GM21515 (cell line): ENCODE results near the gene SLC13A2.

ENCODE experiments used
- ATAC-seq: cut with Tn5 transposase; IDR thresholded peaks from one replicate; pipeline ENCODE4 v1.9.1; 2021; ENCODE audit not compliant: unreplicated experiment

The SLC13A2 gene

DNA sequence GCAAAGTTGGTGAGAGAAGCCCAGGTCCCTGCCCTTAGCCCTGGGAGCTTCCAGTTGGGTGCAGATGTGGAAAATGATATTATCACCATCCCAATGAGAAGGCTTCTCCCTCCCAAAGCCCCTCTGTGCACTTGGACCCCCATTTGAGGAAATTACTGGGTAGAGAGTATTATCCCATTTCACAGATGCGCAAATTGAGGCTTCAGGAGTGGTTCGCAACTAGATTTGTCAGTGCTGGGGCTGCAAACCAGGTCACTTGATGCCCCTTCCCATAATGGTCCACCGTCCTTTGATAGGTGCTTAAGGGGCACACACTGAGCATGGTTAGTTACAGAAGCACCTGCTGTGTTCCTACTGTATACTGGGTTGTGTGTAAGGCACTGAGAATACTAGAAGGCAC, 18.4 kb downstream of the SLC13A2 start:
- ATAC-seq, result no peak

DNA sequence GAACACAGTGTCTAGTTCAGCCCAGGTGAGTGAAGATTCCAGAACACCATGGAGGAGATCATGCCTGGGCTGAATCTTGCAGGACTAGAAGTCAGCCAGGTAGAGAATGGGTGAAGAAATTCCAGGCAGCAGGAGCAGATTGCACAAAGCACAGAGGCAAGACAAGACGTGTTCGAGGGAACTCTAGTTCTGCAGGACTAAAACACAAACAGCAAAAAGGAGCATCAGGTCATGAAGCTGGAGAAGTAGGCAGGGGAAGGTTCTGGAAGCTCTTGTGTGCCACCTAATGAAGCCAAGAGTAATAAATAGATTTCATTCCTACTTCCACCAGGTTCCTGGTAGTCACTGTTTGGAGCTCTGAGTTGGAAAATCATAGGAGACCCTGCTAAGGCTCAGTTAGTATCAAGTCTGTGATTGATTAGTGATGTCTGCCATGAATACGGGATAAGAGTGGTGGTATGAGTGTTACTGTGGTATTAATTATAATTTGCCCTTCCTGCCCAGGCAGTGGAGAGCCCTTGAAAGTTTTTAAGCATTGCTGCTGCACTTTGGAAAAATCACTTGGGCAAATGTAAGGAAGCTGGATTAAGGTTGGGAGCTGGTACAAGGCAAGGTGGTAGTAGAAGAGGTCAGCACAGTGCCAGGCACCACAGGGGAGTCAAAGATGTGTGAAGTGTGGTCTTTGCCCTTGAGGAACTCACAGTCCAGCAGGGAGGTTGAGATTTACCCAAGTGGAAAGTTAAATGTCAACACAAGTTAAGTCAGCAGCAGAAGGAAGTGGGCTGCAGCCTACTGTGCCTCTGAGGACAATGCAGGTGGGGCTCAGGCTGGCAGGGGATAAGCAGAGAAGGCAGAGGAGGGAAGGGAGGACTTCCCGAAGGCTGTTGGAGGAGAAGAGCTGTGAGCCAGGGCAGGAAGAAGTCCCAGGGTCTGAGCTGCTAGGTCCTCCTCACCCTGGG, 19.2 kb downstream of the SLC13A2 start:
- no peak for ATAC-seq

DNA sequence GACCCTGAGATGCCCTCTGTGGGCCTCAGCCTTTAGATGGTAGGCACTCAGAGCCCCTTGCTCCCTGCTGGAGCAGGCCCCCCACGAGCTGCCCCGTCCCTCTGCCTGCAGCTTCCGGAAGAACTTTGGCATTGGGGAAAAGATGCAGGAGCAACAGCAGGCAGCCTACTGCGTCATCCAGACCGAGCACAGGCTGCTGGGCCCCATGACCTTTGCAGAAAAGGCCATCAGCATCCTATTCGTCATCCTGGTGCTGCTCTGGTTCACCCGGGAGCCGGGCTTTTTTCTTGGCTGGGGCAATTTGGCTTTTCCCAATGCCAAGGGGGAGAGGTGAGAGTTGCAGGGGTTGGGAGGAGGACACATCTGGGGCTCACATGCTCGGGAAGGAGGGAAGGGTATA, 20.0 kb downstream of the SLC13A2 start:
- ATAC-seq, result no peak

DNA sequence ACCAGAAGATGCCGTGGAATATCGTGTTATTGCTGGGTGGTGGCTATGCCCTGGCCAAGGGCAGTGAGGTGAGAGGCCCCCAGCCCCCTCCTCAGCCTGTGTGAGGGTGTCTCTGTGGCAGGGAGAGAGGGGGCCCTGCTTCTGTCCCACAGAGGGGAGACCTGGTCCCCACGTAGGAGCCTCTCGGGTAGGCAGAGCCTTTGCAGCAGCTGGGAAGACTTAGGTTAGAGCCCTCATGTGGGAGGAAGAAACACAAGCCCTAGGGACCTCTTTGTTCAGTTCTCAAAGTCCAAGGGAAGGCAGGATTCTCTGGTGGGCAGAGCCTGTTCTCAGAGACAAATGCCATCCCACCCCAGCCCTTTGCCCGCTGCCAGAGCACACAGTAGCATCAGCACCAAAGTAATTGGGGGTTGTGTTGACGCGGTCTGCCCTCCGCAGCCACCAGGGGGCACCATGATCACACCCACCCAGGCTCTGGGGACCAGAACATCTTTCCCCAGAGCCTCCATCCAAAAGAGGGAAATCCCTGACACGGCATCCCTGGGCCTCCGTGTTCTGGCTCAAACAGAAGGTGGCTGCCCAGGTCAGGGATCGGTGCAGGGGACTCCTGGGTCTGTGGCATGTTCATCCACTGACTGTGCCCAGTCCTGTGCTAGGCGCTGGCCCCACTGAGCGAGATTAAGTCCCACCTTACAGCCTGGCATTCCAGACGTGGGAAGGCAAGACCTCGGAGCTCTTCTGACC, 21.2 kb downstream of the SLC13A2 start:
- no peak for ATAC-seq

DNA sequence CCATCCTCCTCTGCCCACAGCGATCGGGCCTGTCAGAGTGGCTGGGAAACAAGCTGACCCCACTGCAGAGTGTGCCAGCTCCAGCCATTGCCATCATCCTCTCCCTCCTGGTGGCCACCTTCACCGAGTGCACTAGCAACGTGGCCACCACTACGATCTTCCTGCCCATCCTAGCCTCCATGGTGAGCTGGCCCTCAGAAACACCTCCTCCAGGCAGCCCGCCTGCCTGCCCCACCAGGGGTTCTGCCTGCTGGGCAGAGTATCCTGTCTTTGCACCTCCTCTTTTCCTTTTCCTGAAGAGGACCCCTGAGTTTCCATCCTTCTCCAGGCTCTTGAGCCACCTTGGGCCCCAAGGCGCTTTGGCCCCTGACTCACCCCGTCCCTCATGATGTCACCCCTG, 22.2 kb downstream of the SLC13A2 start:
- no peak for ATAC-seq

DNA sequence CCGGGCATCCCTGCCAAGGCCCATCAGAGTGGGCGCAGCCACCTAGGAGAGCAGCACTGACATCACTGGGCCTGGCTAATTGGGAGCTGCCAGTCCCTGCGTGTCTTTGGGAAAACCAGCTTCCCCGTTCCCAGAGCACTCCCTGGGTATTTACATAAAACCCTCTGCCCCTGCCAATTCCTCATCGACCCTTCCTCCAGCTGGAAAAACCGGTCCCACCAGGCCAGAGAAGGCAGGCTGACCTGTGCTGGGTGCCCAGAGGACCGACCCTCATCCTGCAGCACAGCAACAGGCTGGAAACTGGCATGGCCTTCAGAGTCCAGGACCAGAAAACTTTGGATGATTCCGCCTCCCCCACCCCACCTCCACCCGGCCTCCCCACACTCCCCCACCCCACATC, 24.5 kb downstream of the SLC13A2 start:
- ATAC-seq, result no peak

DNA sequence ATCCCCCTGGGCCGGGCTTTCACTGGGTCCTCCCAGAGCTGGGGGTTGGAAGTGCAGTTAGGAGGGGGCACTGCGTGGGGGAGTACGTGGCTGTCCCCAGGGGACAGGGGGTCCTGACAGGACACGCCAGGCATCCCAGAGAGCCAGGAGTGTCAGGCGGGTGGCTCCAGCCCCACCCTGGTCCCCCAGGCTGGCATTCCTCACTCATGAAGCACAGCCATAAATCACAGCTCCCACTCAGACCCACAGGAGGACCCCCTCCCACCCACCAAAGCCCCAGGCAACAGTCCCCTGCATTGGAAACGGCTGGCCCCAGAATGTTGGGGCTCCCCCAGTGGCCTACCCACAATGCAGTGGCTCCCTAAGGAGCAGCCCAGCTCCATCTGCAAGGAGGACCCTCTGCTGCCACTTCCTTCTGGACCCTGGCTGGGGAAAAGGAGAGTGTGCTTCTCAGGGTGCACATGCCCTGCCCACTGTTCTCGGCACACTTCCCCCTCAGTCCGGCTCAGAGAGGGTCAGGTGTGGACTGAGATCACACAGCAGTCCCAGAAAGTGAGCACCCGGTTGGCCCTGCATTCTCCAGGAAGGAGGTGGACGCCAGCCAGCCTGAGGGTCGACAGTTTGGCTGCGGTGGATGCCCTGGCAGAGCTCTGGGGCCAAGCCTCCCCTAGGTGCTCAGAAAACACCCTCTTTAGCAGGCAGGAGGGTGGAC, 25.4 kb downstream of the SLC13A2 start:
- no peak for ATAC-seq

DNA sequence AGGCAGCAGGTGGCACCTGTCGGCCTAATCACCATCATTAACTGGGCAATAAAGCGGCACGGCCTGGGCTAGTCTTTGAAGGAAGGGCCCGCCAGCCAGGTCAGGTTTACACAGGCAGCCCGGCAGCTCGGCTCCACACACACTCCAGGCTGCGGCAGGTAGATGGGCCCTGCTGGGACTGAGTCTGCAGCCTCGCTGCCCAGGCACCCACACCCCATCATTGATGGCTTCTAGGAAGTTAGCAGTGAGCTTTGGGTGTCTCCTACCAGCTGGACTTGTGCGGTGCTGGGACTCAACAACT, 25.9 kb downstream of the SLC13A2 start:
- no peak for ATAC-seq

DNA sequence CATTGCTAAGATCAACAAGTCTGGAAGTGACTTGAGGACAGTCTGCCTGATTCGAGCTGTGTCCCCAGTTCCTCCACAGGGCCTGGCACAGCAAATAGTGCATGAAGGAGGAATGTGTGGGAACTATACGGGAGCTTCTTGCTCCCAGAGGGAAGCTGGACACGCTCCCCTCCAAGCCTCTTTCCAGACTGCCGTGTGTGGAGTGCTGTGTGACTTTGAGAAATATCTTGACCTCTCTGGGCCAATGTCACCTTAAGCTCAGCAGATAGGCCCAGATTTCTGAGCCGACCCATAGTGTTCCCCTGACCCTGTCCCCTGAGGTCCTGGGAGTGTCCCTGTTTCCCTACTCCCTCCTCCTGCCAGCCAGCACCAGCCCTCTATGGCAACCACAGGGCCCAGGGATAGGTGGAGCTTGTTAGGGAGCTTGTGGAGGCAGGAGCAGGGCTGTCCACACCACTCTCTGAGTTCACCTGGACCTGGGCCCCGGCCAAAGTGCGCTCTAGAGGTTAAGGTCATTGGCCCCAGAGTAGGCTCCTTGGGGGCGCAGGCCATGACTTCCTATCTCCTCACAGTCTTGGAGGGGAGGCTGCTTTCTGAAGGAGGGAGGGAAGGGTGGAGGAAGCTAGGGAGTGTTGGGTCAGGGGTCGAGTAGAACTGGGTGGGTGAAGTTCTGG, 26.4 kb downstream of the SLC13A2 start:
- ATAC-seq, result no peak

DNA sequence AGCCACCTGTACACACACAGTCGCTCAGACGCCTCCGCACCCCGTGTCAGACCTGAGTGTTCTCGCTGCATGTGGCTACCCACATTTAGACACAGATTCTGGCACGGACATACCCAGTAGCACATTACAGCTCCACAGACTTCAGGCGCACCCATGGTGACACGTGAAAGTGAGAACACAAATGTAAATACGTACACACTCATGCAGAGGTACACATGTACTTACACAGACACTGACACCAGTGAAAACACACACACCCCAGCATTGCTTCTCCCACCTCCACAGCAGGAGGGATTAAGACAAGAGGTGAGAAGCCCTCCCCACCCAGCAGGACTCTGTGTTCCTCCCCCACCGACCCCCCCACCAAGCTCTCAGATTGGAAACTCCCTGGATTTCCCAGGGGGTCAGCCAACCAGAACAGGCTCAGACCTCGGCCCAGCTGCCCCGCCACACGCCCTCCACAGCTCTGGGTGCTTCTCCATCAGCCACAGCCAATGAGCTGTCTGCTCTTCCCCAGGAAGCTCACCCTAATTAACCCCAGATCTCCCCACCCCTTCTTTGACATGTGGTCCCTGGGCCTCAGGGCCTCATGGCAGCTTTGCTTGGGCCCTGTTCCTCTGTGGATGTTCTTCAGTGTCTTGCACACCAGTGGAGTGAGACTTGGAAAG, 27.4 kb downstream of the SLC13A2 start:
- no peak for ATAC-seq

DNA sequence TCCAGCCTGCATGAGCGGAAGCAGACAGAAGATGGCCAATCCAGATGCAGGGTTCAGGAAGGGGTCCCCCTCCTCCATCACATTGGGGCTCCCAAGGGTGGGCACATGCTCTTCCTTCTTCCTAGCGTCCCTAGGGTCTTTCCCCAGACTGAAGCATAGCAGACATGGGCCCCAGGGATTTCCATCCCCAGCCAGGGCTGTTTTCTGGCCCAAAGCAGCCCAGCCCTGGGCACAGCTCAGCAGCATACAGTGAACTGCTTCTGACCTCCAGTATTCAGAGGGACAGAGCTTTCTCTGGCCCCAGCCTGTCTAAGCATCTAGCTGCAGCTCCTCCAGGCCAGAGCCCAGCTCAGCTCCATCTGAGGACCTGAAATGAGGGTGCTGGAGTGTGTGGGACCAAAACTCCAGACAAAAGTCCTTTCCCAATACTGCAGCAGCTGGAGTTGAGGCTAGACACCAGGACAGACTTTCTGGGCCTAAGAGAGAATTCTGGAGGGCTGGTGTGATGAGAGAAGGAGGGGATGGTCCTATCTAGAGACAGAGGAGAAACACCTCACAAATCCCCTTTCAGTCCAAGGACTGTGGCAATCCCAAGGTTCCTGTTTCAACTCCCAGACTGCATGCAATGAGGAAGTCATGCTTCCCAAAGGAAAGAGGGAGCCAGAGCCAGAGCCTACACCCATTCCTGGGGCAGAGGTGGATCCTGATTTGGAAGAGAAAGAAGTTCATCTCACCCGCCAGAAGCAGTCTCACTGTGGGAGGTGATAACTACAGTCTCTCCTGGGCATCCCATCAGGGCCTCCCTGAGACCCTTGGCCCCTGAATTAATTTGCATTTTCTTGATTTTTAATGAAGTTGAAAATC, 28.2 kb downstream of the SLC13A2 start:
- ATAC-seq, result no peak

DNA sequence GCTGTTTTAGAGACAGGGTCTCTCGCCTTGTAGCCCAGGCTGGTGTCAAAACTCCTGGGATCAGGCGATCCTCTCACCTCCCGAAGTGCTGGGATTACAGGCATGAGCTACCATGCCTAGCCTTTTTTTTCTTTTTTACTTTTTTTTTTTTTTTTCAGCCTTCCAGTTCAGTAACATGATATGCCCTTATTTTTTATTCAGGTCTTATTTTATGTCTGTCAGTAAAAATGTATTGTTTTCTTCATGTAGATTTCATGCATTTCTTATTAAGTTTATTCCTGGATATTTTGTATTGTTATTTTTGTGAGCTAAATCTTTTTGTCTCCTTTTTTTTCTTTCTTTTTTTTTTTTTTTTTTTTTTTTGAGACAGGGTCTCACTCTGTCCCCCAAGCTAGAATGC, 30.0 kb downstream of the SLC13A2 start:
- no peak for ATAC-seq

DNA sequence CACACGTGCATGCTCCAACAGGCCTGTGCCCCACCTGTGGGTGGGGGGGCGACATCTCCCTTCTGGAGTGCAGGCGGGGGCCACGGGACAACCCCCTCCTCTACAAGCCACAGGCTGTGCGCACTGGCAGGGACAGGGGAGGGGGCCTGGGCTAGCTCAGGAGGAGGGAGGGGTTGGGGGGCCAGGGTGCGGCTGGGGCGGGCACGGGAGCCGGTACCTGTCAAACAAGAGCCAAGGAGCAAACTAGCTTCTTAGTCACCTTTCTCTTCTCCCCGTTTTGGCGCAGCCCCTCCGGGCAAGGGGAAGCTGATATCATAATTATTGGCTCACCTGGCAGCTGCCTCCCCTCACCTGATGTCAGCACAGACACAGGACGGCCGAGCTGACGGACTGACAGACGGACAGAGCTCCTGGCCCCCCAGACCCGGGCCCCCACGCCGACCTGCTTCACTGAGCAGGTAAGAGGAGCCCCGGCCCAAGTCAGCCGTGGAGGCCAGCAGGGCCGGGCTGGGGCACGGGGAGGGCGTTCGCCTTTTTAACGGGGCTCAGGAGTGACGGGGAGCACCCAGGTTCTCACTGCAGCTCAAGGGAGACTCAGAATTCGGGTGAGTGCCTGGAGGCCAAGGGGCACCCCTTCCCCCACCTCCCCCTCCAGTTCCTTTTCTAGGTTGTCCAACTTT, 32.7 kb downstream of the SLC13A2 start, which contains the start of gene FOXN1:
TSS of gene FOXN1 (plus strand) at position 363 of the 680 bp plus-strand sequence. CDS start 17,622 bp downstream, outside the sequence.
- no peak for ATAC-seq

DNA sequence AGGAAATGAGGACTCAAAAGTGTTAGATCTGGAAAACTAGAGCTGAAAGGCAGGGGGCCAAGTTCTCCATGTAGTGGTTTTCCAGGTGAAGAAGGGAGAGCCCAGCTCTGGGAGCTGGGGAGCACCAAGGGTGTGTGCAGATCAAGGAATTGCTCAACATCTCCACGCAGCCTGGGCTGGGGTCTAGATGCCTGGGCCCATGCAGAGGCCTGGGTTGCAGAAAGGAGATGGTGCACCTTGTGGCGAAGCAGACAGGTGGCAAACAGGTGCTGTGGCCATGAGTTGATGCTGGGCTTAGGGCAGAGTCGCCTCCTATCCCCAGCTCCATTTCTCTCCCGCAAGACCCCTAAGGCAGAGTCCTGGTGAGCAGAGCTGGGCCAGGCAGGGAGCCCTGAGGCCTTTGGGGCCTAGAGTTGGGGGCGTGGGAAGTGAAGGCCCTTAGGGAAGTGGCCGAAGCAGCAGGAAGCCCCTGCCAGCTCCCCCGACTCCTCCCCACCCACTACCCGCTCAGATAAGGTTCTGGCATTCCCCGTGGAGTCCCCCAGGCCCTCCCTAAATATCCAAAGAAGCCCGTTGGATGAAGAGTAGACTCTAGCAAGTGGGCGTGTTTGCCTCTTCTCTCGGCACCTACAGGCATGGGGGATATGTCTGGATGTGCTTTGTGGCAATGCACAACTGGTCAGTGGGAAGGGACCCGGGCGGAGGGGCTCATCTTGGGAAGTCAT, 33.5 kb downstream of the SLC13A2 start:
- ATAC-seq, result no peak

DNA sequence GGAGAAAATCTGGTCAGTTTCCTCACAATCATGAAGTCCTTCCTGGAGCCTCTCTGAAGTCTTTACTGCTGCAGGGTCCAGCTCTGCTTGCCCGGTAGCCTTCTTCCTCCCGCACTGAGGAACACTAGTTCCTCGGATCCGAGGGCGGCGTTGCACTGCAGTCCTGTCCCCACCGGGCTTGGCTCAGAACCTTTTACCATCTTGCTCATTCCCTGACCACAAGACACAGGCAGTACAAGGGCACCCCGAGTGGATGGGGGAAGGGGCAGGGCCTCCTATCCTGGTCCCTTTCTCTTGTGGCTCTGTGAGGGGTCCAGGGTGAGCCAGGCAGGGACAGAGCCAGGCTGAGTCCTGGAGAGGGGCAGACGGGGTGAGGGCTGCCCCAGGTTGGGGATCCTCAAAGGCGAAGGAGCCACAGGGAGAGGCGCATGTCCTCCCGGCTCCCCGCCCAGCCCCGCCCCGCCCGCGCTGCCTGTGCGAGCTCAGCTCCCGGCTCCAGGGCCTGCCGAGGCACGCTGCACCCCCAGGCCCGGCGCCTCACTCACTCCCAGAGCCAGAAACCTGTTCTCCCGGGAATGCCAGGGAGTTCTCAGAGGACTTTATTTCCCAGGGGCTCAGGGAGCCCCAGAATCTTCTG, 34.2 kb downstream of the SLC13A2 start:
- no peak for ATAC-seq

DNA sequence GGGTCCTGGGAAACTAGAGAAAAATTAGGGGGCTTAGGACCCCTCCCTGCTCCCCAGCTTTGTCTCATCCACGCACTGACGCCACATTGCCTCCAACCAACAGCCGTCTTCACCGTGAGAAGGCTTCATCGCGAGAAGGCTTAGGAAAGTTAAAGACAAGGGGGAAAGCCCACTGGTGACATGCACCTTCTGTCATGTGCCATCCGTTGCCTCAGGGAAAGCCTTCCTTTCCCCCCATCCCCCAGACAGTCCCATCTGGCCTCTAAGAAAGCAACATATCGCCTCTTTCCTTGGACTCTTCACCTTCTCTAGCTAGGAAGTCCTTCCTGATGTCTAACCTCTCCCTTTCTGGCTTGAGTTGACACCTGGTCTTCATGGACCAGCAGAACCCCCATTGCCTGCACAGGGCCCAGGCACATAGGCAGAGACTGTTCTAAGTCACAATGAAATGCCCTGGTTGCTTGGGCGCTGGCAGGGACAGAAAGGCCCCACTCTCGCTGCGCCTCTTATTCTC, 34.8 kb downstream of the SLC13A2 start:
- ATAC-seq, result no peak

DNA sequence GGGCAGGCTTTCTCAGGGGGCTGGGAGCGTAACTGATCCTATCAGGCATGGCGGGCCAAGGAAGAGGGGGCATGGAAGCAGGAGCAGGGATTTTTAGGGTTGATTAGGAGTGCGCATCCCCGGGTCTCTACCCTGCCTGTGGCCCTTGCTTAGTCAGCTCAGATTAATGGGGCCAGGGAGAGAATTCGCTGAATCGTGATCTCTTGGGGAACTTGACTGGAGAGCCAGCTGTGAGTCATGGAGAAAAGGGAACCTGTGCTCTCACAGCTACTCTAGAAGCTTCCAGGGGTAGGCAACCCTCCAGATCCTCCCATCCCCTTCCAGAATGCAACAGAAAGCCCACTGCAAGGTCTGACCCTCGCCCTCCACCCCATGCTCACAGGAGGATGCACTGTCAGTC, 36.3 kb downstream of the SLC13A2 start:
- ATAC-seq, result no peak
